AG10803 (cell line): ENCODE results near the gene SEMA4D.

Experiments
- DNase-seq: peaks from one replicate; pipeline ENCODE4 v3.0.0; 2010; ENCODE audit warnings: low read depth
- H3K4me3 ChIP-seq: 2 replicates; pipeline ENCODE4 v1.5.1; 2011; ENCODE audit warnings: mild to moderate bottlenecking, low read length, control low read depth
- TF ChIP-seq, protein P1 (sequence below): conservative IDR thresholded peaks from 2 replicates; pipeline ENCODE4 v1.5.1; 2011; ENCODE audit warnings: mild to moderate bottlenecking, low read length, control low read depth, inconsistent platforms

The SEMA4D gene

DNA sequence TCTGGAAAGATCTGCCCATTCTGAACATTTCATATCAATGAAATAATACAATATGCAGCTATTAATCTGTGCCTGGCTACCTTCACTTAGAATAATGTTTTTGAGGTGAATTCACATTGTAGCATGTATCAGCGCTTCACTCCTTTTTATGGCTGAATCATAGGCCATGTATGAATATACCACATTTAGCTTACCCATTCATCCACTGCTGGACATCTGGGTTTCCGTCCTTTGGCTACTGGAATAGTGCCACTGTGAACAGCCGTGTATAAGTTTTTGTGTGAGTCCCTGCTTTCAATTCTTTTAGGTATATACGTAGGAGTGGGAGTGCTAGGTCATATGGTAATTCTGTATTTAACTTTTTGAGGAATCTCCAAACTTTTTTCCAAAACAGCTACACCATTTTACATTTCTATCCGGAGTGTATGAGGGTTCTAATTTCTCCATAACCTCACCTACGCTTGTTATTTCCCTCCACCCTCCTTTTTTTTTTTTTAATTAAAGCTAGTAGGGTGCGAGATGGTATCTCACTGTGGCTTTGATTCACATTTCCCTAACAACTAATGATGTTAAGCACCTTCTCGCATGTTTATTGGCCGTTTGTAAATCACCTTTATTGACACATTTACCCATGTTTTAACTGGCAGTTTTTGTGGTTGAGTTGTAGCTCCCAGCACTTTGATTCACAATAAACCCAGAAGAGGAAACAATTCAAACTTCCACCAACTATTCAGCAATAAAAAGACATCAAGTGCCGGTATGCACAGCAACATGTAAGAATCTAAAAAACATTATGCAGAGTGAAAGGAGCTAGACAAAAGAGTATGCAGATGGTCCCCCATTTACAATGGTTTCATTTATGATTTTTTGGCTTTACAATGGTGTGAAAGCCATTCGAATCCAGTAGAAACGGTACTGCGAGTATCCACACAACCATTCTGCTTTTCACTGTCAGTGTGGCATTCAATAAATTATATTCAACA lies 8.1 kb downstream of the SEMA4D start:
- TF ChIP-seq, protein P1, sequence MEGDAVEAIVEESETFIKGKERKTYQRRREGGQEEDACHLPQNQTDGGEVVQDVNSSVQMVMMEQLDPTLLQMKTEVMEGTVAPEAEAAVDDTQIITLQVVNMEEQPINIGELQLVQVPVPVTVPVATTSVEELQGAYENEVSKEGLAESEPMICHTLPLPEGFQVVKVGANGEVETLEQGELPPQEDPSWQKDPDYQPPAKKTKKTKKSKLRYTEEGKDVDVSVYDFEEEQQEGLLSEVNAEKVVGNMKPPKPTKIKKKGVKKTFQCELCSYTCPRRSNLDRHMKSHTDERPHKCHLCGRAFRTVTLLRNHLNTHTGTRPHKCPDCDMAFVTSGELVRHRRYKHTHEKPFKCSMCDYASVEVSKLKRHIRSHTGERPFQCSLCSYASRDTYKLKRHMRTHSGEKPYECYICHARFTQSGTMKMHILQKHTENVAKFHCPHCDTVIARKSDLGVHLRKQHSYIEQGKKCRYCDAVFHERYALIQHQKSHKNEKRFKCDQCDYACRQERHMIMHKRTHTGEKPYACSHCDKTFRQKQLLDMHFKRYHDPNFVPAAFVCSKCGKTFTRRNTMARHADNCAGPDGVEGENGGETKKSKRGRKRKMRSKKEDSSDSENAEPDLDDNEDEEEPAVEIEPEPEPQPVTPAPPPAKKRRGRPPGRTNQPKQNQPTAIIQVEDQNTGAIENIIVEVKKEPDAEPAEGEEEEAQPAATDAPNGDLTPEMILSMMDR, result no peak
- DNase-seq, result no peak
- H3K4me3 ChIP-seq, result no peak overlapping the region

DNA sequence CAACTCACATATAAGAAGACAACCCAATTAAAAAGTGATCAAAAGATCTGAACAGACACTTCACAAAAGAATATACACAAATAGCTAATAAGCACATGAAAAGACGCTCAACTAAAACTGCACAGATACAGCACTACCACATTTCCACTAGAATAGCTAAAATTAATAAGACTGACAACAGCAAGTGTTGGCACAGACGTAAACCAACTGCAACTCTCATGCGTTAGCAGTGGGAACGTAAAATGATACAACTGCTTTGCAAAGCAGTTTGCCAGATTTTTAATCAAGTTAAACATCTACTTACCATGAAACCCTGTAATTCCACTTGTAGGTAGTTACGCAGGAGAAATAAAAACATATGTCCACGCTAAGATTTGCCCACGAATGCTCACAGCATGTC lies 9.0 kb downstream of the SEMA4D start:
- H3K4me3 ChIP-seq, result no peak overlapping the region
- no peak for DNase-seq
- TF ChIP-seq, protein P1, result no peak

DNA sequence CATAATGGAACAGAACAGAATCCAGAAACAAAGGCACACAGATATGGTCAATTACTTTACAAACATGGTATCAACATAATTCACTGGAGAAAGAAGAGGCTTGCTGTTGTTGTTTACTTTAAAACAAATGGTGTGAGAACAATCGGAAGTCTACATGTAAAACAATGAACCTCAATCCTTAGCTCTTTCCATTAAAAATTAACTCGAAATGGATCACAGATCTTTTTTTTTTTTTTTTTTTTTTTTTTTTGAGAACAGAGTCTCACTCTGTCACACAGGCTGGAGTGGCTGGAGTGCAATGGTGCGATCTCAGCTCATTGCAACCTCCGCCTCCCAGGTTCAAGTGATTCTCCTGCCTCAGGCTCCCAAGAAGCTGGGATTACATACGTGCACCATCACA lies 9.8 kb downstream of the SEMA4D start:
- DNase-seq, result no peak
- TF ChIP-seq, protein P1, result no peak
- H3K4me3 ChIP-seq, result no peak overlapping the region

DNA sequence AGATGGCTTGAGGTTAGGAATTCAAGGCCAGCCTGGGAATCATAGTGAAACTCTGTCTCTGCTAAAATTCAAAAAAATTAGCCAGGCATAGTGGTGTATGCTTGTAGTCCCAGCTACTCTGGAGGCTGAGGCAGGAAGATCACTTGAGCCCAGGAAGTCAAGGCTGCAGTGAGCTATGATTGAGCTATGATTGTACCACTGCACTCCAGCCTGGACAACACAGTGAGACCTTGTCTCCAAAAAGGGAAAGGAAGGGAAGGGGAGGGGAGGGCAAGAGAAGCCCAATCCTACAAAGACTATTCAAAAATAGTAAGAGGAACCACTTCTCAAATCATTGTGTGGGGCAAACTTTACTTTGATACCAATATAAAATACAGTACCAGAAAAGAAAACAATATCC lies 11.2 kb downstream of the SEMA4D start:
- TF ChIP-seq, protein P1, result no peak
- H3K4me3 ChIP-seq, result no peak overlapping the region
- no peak for DNase-seq

DNA sequence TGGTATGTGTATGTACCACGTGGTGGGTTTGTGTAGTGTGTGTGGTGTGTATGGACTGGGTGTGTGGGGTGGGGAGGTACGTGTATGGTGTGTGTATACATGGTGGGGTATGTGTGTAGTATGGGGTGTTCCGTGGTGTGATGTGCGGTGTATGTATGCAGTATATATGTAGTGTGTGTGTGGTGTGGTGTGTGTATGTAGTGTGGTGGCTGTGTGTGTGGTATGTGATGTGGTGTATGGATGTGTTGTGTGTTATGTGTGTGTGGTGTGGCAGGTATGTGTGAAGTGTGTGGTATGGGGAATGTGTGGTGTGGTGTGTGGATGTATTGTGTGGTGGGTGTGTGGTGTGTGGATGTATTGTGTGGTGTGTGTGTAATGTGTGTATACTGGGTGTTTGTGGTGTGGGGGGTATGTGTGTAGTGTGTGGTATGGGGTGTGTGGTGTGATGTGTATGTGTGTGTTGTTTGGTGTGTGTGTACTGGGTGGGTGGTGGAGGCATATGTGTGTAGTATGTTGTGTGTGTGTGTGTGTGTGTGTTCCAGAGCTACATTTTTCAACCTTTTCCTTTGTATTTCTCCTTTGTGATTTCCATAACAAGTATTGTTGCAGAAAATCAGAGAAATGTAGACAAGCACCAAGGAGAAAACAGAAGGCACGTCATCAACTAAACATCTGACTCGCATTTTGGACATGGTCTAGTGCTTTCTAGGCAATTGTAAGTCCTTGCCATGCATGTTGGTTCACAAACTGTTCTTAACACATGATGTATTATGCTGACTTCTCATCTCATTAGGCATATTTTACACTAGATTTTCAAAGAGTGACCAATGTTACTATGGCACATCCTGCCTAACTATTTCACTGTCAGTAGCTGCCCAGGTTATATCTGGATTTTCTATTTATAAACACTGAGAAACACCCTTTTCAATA lies 13.2 kb downstream of the SEMA4D start:
- DNase-seq, result no peak
- TF ChIP-seq, protein P1, result no peak
- no peak overlapping the region for H3K4me3 ChIP-seq

DNA sequence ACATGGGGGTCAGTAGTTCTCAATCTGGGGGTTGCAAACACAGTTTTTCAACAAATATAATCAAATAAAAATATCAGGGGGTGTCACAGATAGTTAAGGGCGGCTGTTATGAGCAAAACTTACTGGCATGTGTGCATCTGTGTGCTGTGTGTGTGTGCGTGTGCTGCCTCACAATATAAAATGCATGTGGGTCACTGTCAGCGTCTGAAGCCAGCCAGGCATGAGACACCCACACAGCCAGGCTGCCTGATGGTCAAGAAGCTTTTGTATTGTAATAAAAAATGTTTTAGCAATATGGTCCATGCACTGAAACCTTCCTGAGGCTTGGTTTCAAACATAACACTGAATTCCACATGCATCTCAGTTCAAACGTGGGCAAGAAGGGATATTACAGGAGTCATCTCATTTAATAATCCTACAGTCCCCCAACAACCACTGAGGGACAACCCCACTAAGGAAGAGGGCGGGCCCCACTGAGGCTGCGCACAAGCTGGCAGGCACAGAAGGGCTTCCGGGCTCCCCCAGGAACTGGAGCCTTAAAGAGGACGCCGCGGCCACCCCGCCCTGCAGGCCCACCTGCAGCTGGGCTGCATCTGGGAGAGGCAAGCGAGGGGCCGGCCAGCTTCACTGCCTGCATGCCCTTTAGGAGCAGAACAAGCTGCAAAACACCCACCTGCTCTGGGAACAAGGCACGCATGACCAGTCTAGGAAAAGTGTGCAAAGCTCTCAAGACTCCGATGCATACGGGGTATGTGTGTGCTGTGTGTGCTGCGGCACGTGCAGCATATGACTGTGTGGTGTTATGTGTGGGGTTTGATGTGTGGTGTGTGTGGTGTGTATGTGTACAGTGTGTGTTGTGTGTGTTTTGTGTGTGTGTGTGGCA lies 14.1 kb downstream of the SEMA4D start:
- H3K4me3 ChIP-seq, result no peak overlapping the region
- no peak for DNase-seq
- TF ChIP-seq, protein P1, result no peak
